Upper lobe of left lung (tissue), 4 donors: Measurements from ENCODE around the gene CLDN1.

Experiments used
- EP300 ChIP-seq, 4 donors: sonication (generic); formaldehyde crosslinking; IDR thresholded peaks; one replicate each; pipeline ENCODE4 v1.5.1; 2017; ENCODE audit warnings: antibody characterized with exemption in 4 of 4, control low read depth in 2 of 4
- POLR2A ChIP-seq, 4 donors: fragments of 450-650 bp; IDR thresholded peaks; one replicate each; pipeline ENCODE4 v1.5.1; 2016 to 2017; ENCODE audit warnings: antibody characterized with exemption in 4 of 4, mild to moderate bottlenecking in 2 of 4
- POLR2AphosphoS5 ChIP-seq, 2 donors: sonication (generic); formaldehyde crosslinking; IDR thresholded peaks; one replicate each; pipeline ENCODE4 v1.5.1; 2017; ENCODE audit warnings: antibody characterized with exemption in 2 of 2
- TF ChIP-seq, protein P1 (sequence below), 6 experiments: fragments of 450-650 bp in 4 of 6; fragments of 200-600 bp in 2 of 6; sonication (generic) in 2 of 6; IDR thresholded peaks; one replicate each; pipeline ENCODE4 v1.5.1; 2016 to 2019; ENCODE audit warnings: antibody characterized with exemption in 6 of 6

DNA sequence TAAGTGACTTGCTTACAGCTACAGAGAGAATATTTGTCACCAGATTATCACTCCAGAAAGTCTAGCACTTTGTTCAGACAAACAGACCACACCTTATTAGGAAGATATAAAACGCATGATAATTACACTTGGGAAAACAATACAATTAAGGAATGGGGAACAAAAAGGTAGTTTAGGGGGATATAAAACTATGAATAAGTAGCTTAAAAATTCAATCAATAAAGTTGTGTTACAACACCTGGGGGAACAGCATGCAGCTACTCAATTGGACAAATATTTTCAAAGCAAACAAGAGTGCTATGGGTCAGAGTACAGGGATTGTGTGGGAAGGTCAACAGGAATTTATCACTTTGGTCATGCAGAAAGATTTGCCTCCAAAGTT, 15.1 kb downstream of the CLDN1 start:
- no peak for TF ChIP-seq POLR2A (IDR thresholded peaks at IDR 0.05)
- TF ChIP-seq, protein P1, sequence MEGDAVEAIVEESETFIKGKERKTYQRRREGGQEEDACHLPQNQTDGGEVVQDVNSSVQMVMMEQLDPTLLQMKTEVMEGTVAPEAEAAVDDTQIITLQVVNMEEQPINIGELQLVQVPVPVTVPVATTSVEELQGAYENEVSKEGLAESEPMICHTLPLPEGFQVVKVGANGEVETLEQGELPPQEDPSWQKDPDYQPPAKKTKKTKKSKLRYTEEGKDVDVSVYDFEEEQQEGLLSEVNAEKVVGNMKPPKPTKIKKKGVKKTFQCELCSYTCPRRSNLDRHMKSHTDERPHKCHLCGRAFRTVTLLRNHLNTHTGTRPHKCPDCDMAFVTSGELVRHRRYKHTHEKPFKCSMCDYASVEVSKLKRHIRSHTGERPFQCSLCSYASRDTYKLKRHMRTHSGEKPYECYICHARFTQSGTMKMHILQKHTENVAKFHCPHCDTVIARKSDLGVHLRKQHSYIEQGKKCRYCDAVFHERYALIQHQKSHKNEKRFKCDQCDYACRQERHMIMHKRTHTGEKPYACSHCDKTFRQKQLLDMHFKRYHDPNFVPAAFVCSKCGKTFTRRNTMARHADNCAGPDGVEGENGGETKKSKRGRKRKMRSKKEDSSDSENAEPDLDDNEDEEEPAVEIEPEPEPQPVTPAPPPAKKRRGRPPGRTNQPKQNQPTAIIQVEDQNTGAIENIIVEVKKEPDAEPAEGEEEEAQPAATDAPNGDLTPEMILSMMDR (IDR thresholded peaks at IDR 0.05): no peak
- TF ChIP-seq POLR2AphosphoS5 (IDR thresholded peaks at IDR 0.05): no peak
- no peak for TF ChIP-seq EP300 (IDR thresholded peaks at IDR 0.05)
